Suprapubic skin (tissue), 4 donors: ENCODE results near the gene PHETA1.

Source experiments
- POLR2A ChIP-seq, 2 donors: fragments of 450-650 bp; IDR thresholded peaks; one replicate each; pipeline ENCODE4 v1.6.1; 2017; ENCODE audit warnings: antibody characterized with exemption in 2 of 2, mild to moderate bottlenecking in 2 of 2, moderate library complexity in 2 of 2
- POLR2AphosphoS5 ChIP-seq, 3 donors: sonication (generic); formaldehyde crosslinking; IDR thresholded peaks; one replicate each; pipeline ENCODE4 v1.6.1; 2017; ENCODE audit warnings: antibody characterized with exemption in 3 of 3
- TF ChIP-seq, protein P1 (sequence below), 2 donors: fragments of 200-600 bp in 1 of 2; fragments of 450-650 bp in 1 of 2; sonication (generic) in 1 of 2; IDR thresholded peaks; one replicate each; pipeline ENCODE4 v1.5.1; 2016 to 2019; ENCODE audit warnings: antibody characterized with exemption in 2 of 2, mild to moderate bottlenecking in 1 of 2, moderate library complexity in 1 of 2

DNA sequence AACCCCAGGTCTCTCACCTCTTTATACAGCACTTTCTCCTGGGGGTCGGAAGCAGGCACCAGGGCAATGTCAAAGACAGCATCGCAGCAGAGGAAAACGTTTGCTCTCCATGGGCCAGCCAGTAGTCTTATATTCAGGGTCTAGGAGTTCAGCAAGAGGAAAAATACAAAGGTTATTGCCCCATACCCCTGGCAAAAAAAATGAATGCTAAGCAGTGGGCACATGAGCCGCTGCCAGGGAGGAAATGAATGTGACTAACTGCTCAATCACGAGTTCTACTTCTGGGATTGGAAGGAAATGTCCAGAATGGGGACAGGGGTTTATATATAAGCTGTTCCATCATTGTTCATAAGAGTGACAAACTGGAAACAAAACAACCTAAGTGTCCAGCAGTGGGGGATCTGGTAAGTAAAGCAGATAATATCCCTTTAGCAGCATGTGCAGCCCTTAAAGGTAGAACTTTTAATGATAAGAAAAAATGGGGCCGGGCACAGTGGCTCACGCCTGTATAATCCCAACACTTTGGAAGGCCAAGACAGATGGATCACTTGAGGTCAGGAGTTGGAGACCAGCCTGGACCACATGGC is 53.8 kb downstream of the PHETA1 start:
- TF ChIP-seq, protein P1, sequence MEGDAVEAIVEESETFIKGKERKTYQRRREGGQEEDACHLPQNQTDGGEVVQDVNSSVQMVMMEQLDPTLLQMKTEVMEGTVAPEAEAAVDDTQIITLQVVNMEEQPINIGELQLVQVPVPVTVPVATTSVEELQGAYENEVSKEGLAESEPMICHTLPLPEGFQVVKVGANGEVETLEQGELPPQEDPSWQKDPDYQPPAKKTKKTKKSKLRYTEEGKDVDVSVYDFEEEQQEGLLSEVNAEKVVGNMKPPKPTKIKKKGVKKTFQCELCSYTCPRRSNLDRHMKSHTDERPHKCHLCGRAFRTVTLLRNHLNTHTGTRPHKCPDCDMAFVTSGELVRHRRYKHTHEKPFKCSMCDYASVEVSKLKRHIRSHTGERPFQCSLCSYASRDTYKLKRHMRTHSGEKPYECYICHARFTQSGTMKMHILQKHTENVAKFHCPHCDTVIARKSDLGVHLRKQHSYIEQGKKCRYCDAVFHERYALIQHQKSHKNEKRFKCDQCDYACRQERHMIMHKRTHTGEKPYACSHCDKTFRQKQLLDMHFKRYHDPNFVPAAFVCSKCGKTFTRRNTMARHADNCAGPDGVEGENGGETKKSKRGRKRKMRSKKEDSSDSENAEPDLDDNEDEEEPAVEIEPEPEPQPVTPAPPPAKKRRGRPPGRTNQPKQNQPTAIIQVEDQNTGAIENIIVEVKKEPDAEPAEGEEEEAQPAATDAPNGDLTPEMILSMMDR (IDR thresholded peaks at IDR 0.05), result no peak
- no peak for TF ChIP-seq POLR2AphosphoS5 (IDR thresholded peaks at IDR 0.05)
- no peak for TF ChIP-seq POLR2A (IDR thresholded peaks at IDR 0.05)
